Measurements from ENCODE around the gene MOGAT2.
A peak's percentile ranks its signal among the peaks of the same experiment; 100 is the strongest.

MOGAT2 gene

DNA sequence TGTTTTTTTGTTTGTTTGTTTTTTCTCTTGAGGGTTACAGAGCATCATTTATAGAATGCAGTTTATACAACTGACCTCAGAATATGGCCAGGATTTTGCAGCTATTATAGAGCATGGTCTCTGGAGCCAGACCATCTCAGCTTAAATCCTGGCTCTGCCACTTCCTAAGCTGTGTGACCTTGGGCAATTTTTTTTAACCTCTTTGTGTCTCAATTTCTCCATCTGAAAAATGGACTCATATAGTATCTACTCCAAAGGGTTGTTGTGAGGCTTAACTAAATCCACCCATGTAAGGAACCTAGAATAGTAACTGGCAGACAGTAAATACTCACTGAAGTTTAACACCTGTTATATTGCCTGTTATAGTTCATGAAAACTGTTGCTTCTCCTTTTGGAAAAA lies 42.6 kb downstream of the MOGAT2 start:
- DNase-seq: no peak

DNA sequence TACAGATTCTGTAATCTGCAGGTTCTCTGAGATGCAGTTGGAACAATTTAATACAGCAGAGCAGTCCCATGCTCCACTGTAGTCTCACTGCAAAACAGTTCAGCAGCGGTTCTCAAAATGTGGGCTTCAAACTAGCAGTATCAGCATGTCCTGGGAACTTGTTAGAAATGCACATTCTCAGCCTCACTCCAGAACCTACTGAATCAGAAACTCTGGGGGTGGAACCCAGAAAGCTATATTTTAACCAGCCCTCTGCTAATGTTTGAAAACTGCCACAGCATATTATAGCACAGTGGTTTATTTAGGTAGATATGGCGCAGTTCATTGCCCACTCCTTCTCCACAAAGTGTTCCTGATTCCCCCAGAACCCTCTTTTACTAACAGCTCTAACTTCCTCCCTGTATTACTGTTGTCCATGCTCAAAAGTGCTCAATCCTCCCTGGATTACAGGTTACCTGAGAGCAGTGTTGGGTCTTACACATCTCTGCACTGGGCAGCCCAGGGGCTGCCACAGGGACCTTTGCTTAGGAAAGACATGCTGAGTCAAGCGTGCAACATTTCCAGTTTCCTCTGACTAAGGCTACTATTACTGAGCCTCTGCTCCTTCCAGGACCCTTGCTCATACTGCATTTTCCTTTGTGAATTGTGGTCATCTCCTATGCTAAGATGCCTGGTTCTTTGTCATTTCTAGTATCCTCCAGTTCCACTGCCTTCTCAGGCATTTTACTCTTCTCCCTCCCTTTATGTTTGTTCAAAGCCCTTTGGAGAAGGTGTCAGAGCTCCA lies 43.3 kb downstream of the MOGAT2 start:
- no peak for DNase-seq

DNA sequence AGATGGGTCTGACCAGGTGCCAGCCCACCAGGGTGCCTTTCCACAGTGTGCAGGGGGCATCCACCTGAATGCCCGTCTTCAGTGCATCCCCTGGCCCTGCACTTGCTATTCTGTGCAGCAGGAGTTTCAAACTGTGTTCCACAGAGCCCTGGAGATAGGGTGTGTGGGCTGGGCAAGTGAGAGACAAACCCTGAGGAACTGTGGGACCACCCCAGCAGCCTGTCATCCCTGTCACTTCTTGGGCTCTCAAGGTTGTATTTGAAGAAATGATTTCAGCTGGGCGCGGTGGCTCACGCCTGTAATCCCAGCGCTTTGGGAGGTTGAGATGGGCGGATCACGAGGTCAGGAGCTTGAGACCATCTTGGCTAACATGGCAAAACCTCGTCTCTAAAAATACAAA lies 44.5 kb downstream of the MOGAT2 start:
- DNase-seq: no peak

DNA sequence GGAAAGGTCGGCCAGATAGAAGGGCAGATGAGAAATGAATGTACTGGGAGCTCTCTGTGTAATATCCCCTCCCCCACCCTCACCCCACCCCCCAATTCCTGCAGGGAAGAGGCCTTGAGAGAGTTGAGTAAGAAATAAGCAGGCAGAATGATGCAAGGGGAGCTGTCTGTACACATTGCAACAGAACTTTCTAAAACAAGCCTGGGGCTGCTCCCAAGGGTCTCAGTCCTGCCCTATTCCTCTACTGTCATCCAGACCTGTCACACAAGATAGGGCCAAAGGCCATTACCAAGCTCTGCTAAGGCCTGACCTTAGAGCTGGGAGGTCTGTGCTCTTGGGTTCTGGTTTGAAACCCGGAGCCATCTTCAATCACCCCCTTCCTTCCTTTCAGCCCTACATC lies 45.2 kb downstream of the MOGAT2 start:
- DNase-seq: no peak

DNA sequence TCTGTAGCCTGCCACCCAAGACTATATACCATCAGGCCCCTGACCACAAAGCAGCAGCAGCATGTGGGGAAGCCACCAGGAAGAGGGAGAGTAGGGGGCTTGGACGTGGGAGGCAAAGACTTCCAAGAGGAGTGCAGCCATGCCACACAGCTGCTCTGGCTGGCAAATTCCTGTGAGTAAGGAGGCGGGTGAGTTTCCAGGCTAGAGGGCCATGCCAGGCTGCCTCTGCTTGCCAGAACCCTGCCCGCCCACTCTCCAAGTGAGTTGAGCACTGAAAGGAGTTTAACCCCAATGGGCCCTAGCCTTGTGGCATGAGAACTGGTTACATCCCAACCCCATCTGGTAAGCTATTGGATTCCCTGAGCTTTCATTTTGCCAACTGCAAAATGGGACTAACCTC lies 46.2 kb downstream of the MOGAT2 start:
- DNase-seq: no peak

DNA sequence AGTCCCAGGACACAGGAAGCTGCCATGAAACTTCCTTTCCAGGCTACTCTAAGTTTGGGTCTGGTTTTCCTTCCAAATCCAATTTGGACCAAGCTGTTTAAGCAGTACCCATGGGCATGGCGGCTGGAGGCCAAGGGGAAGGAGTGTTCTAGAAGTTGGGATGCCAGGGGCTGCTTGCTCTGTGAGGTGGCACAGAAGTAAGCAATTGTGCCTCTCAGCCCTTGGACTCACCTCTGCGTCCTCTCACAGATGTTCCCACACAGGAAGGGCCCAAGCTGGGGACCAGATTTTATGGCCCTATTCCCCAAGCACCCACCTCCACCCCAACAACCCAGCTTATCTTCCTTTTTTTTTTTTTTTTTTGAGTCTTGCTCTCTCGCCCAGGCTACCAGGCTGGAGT lies 47.5 kb downstream of the MOGAT2 start:
- DNase-seq: no peak

DNA sequence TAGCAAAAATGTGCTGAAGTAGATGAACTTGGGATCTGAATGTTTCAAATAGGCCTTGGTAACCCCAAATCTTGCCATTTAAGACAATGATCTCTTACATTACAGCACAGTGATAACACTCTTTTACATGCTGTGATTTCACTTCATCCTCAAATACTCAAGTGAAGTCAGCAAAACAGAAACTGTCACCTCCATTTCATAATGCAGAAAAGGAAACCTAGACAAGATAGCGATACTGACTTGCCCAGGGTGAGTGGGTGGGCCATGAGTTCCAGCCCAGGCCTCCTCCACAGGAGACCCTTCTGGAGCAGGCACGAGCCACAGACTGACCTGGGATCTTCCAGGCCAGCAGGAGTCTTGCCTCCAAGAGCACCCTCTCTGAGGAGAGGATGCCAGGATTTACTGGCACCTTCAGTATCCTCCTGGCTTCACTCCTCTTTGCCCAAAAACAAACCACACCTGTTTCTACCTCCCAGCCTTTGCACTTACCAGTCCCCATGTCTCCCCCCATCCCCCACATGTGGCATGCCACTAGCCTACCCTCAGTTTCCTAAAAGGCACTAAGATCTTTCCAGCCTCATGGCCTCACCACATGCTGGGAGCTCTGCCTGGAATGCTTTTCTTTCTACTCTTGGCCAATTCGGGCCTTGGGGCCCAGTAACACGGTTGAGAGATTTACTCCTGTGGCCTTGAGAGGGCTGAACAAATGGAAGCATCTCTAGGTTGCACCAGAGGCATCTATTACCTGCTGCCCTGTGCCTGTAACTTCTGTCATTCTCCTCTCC lies 49.0 kb downstream of the MOGAT2 start:
- DNase-seq: no peak

DNA sequence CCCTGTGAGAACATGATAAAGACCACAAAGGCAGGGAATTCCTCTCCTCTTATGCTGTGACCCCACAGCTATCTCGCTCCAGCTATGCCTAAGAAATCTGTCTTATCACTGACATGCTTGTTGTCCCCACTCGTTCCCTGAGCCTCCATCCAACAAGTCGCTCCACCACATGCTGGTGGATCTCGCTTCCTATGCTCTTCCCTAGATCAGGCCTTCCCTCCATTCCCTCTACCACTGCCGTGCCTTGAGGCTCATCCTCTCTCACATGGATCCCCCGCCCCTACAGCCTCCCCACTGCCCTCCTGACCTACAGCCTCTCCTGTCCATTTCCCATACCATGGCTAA lies 49.6 kb downstream of the MOGAT2 start:
- DNase-seq: no peak

DNA sequence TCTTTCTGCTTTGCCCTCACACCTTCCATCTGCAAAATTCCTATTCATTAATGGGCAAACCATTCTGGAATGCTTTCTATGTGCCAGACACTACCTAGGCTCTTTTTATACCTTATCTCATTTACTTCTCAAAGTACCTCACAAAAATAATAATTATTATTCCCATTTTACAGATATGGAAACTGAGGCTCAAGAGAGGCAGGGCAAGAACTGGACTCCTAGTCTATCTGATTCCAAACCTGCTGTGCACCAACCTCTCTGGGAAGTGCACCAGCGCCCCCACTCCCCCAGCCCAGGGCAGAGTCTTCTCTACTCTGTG lies 50.1 kb downstream of the MOGAT2 start:
- DNase-seq: no peak

DNA sequence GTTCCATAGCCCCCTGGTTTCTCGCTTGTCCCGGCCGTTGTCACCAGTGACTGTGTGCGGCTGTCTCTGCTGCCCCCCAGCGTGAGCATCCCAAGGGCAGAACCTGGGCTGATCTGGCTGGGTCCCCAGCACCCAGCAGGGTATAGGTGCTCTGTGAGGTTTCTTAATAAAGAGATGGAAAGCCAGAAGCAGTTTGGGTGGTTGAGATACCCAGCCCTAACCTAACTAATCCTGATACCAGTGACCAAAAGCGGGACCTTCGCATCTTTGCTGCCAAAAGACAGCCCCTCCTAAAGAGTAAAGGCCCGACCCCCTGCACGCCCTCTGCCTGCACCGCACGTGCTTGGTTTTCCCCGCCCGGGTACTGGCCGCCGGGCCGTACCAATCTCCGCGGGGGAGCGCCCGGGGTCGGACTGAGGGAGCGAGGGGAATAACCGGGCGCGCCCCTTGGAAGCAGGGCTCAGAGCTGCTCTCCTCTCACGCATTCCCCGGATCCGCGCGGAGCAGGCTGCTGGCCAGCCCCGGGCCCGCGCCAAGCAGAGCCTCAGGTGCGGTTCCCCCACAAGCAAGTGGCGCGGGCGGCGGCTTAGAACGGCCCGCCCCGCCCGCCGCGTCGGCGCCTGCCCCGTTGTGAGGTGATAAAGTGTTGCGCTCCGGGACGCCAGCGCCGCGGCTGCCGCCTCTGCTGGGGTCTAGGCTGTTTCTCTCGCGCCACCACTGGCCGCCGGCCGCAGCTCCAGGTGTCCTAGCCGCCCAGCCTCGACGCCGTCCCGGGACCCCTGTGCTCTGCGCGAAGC lies 50.7 kb downstream of the MOGAT2 start, which contains the start of gene DGAT2:
Gene DGAT2 (plus strand): TSS at position 667 of the 797 bp plus-strand sequence. CDS start 214 bp downstream, outside the sequence.
- DNase-seq: peak; percentile 66 to 75

DNA sequence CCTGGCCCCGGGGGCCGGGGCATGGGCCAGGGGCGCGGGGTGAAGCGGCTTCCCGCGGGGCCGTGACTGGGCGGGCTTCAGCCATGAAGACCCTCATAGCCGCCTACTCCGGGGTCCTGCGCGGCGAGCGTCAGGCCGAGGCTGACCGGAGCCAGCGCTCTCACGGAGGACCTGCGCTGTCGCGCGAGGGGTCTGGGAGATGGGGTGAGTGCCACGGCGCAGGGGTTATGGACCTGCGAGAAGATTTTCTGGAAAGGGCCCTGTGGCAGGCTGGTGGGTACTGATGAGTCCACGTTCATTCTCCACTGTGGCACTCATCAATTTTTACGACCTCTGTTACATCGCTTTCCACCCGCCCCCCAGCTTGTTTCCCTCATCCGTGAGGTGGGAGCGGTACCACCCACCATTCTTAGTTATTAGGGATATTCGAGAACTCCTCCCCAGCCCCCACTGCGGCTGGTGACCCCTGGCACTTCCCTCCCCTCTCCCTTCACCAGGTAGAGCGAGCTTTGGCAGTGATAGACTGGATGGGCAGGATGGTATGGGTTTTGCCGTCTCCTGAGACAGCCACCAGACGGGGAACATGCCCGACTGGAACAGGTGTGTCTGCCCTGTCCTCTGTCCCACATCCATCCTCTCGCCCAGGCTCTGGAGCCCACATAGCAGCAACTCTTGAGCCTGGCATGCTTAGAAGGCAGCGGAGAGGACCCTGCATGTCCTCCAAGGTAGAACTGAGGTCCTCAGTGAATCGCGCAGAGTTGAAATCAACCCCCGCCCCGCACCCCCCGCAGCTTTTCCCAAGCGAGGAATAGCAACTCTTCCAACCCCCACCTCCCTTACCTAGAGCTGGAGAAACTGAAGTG lies 51.5 kb downstream of the MOGAT2 start:
- DNase-seq: no peak

DNA sequence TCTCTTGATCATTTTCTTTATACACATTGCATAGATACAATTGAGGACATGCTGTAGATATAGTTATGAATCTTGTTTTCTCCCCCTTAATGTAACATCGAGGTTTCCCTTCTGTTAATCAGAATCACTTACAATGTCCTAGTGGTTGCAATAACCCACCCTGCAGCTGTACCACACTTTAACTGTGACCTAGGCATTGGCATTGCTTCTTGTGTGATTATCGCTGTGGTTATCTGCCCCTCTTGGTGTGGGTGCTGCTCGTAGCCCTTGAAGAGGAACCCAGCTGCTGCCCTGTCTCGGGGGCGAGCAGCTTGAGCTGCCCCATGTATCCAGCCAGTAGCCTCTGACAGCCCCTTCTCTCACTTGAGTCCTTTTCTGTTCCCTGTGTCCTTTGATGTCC lies 52.5 kb downstream of the MOGAT2 start:
- no peak for DNase-seq

DNA sequence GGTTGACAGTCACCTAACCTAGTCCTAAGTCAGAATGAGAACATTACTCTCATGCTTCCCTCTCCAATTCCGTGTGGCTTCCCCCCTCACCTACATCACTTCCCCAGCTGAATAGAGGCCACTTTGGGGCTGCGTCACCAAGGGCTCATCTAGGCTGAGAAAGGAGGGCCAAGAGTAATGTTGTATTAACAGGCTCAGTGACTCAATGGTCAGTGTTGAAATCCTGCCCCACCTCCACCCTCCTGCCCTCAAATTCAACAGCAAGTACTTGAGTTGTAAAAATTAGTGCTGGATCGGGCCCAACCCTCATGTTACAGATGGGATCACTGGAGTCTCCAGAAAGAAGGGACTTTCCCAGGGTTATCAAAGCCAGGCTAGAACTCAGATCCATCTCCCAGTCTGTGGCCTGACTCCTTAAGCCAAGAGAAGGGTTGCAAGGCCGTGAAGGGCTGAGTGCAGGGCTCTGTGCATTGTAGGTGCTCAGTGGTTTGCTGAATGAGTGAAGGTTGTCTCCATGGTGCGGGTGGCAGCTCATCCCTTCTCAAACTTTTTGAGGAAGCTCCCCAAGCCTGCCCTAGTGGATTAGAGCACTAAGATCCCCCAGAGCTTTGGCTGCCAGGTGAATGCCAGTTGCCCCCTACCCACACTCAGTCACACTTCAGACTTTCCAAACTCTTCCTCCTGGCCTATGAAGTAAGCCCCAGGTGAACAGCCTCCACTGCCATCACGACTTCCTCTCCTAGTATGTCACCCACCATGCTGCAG lies 54.2 kb downstream of the MOGAT2 start:
- no peak for DNase-seq

DNA sequence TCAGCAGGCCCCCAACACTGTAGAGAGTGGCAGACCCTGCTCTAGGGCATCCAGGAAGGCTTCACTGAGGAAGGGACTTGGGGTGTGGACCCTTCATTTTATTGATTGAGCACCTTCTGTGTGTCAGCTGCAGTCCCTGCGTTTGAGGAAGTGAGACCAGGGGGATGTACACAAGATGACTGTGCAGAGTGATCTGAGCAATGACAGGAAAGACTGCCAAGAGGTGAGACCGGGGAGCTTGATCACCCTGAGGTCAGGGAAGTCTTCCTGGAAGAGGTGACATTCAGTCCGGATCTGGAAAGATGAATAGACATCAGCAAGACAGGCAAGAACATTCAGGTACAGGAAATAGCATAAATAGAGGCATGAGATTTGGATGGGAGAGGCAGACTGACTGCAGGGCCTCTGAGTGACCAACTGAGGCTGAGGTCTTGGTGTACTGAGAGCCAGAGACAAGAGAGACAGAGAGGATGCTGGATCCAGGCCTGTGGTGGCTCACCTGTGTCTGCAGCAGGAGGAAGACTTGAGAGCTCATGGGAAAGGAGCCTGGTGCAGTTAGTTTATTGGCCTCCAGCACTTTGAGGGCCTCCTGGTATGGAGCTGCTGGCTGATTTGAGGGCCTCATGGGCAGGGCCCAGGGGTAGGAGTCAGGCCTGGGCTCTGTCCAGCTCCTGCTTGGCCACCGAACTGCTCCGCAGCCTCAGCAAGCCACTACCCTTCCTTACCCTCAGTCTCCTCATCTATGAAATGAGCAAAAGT lies 56.1 kb downstream of the MOGAT2 start:
- no peak for DNase-seq

DNA sequence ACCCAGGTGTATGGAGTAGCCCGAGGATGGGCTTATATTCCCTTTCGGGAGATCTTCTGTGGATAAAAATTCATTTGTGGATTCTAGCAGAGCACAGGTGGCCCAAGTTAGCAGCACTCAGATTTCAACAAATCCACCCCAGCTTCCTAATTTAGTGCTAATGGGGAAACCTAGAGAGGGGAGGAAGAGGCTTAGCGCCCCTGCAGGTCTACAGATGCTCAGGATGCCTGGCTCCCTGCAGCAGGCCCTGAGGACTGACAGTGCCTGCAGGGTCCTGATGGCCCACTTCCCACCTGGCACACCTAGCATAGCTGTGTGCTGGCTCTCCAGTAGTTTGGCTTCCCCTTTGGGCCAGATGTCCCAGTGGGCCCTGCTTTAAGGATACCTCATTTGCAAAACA lies 57.4 kb downstream of the MOGAT2 start:
- DNase-seq: no peak

DNA sequence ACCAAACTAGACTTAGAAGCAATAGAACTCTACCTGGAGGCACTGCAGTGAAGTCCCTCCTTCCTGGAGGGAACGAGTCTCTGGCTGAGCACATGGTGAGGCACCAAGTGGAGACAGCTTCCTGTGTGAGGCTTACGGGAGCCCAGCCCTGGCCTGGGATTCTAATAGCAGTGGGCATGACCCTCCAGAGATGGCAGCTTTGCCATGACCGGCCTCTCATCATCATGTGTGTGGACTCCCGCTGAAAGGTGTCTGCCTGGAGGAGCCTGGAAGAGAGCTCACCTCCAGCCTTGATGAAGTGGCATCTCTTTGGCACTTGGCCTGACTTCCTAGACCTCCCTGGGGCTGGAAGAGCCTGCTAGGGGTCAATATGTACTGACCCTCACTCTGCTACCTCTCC lies 58.9 kb downstream of the MOGAT2 start:
- DNase-seq: no peak

DNA sequence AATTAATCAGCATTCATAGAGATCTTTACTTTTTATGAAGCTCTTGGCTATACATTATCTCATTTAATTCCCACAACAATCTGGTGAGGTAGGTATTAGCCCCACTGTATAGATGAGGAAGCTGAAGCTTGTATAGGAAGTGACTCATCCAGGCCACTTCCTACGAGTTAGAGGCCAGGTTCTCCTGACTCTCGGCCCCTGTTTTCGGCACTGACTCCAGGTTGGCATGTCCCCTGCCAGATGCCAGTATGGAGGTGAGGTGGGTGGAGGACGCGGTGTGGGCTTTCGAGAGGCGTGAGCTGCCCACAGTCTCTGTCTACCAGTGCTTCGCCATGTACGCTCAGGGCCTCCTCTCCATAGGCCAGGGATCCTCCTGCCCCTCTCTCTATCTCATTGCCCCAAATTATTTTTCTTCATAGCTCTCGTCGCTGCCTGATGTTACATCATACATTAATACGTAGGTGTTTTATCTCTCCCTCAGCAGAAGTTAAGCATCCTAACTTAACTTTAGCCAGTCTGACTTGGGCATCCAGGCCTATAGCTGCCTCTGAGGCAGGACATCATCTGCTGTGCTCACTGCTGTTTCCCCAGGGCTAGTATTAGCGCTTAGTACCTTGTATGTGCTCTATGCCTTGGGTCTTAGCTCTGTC lies 59.9 kb downstream of the MOGAT2 start:
- no peak for DNase-seq

DNA sequence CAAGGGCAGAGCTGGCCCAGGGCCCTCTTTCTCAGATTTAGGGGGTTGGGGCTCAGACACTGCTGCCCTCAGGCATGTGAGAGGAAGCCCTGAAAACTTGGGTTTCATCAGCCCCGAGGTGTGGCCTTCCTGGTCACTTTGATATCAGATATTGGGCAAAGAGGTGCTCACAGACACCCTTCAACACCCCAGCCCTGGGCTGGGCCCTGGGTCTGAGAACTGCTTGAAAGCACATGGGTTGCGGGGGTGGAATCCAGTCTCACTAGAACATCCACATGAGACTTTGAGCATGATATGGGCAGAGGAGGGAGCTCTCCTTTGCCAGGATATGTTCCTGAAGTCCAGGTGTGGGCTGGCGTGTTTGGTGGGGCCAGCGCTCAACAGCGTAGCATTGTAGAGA lies 61.3 kb downstream of the MOGAT2 start:
- DNase-seq: no peak

DNA sequence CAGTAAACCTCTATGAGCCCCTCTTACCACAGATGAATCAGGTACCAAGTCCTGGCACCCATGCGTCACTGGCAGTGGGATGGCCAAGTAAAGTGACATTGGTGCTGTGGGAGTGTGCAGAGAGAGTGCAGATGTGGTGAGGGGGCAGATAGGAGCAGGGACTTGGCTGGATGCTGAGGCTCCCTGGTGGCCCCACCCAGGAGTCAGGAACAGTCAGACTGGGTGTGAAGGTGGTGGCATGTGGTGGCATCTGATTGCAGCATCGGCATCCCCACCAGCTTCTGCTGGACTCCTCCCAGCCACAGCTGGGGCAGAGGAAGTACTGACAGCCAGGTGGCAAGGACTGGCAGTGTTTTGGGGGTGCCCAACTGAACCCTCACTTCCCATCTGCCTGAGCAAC lies 62.3 kb downstream of the MOGAT2 start:
- no peak for DNase-seq

DNA sequence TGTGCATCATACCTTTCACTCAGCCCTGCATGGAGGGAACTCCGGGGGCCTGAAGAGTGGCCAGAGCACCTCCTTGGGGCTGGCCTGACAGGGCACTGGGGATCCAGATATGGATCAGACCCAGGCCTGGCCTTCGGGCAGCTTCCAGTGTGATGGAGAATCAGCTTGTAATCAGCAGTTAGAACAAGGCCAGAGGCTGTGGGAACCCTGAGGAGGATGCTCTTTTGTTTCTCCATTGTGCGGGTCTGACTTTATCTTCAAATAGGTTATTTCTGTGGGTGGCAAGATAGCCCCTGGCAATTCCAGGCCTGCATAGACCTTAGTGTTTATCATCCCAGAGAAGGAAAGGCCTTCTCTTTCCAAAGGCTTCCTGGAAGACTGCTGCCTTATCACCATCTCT lies 63.2 kb downstream of the MOGAT2 start:
- no peak for DNase-seq

DNA sequence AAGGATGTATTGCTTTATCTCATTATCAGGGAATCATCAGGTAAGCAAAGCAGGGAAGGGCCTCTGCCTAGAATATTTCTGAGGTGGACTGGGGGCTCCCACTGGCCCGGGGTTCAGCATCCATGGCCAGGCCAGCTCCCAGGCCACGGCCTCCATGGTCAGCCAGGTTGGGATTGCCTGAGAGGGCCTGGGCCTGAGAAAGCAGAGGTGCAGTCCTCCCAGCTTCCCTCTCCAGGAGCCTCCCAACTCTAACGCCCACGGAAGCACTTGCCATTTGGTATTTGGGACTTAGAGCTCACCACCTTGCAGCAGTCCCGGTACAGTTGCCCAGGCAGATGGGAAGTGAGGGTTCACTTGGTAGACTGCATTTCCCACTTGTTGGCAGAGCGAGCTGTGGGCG lies 63.7 kb downstream of the MOGAT2 start:
- DNase-seq: no peak
